ENCODE measurements around the gene OR1D5.
"Not testable (repeated sequence)": the region's sequence is repeated elsewhere in the genome, so short reads cannot be mapped to it uniquely, and the experiment has no call there.

GRCh38 chr17:3062824-3063377 is 506 bp downstream of the OR1D5 start:
- not testable (repeated sequence) for TF ChIP-seq CTCF (IDR thresholded peaks at IDR 0.05; ENCODE audit: low read depth, low read length); EZH2phosphoT487 (IDR thresholded peaks at IDR 0.05; ENCODE audit: low read depth)

Measured in OCI-LY3 (cell line).